Neuronal stem cell (in vitro differentiated cells): ENCODE data around the gene USF2.
A peak's percentile ranks its signal among the peaks of the same experiment; 100 is the strongest.

Experiments
- DNase-seq: peaks from one replicate; pipeline ENCODE4 v3.0.0-alpha.2; 2013; ENCODE audit warnings: low spot score
- H2AFZ ChIP-seq: one replicate; pipeline ENCODE4 v1.6.1; 2013; ENCODE audit warnings: mild to moderate bottlenecking, low read length, inconsistent platforms
- H2AK5ac ChIP-seq: 2 replicates; pipeline ENCODE4 v1.6.1; 2013; ENCODE audit warnings: low read depth, mild to moderate bottlenecking, inconsistent platforms, low read length, moderate library complexity, mixed read lengths
- H2BK120ac ChIP-seq: 2 replicates; pipeline ENCODE4 v1.6.1; 2013; ENCODE audit warnings: low read depth, mild to moderate bottlenecking, inconsistent platforms, low read length, moderate library complexity, mixed read lengths
- H2BK12ac ChIP-seq: one replicate; pipeline ENCODE4 v1.6.1; 2013; ENCODE audit warnings: low read length, inconsistent platforms
- H2BK15ac ChIP-seq: 2 replicates; pipeline ENCODE4 v1.6.1; 2013; ENCODE audit warnings: mild to moderate bottlenecking, low read length, inconsistent platforms, mixed read lengths
- H2BK5ac ChIP-seq: one replicate; pipeline ENCODE4 v1.6.1; 2013; ENCODE audit warnings: inconsistent platforms, mild to moderate bottlenecking, low read length, moderate library complexity
- H3K14ac ChIP-seq: one replicate; pipeline ENCODE4 v1.6.1; 2013; ENCODE audit warnings: low read length, inconsistent platforms
- H3K18ac ChIP-seq: 2 replicates; pipeline ENCODE4 v1.6.1; 2013; ENCODE audit warnings: low read length, inconsistent platforms
- H3K23ac ChIP-seq: 2 replicates; pipeline ENCODE4 v1.6.1; 2013; ENCODE audit warnings: low read depth, mild to moderate bottlenecking, mixed read lengths, low read length, inconsistent platforms; ENCODE audit not compliant: poor library complexity
- H3K27ac ChIP-seq: replicated peaks from 3 replicates; pipeline ENCODE4 v1.5.1; 2013; ENCODE audit warnings: low read length, inconsistent platforms
- H3K27me3 ChIP-seq, 3 experiments: 2 replicates each; pipeline ENCODE4 v1.6.1; 2013; ENCODE audit warnings: low read length in 3 of 3, mild to moderate bottlenecking in 2 of 3, inconsistent platforms in 1 of 3, low read depth in 1 of 3, mixed read lengths in 1 of 3, moderate library complexity in 1 of 3; ENCODE audit not compliant: control insufficient read depth in 3 of 3, insufficient read depth in 3 of 3
- H3K36me3 ChIP-seq, 2 donors: replicated peaks in 1 of 2; 2 replicates each; pipeline ENCODE4 v1.6.1; 2013; ENCODE audit warnings: low read length in 2 of 2; ENCODE audit not compliant: control insufficient read depth in 2 of 2, insufficient read depth in 2 of 2
- H3K4ac ChIP-seq: 2 replicates; pipeline ENCODE4 v1.6.1; 2013; ENCODE audit warnings: inconsistent platforms, mild to moderate bottlenecking, low read length, moderate library complexity
- H3K4me1 ChIP-seq, 2 donors: 1 replicate in 1 of 2; 2 replicates in 1 of 2; pipeline ENCODE4 v1.6.1; 2013; ENCODE audit warnings: low read length in 2 of 2, low read depth in 1 of 2; ENCODE audit not compliant: control insufficient read depth in 2 of 2, insufficient read depth in 1 of 2
- H3K4me2 ChIP-seq: one replicate; pipeline ENCODE4 v1.6.1; 2013; ENCODE audit warnings: mild to moderate bottlenecking, low read length, inconsistent platforms; ENCODE audit not compliant: insufficient read depth, poor library complexity, severe bottlenecking
- H3K4me3 ChIP-seq, 2 donors: 2 replicates each; pipeline ENCODE4 v1.5.1; 2013; ENCODE audit warnings: low read length in 2 of 2, mild to moderate bottlenecking in 2 of 2, inconsistent platforms in 1 of 2, moderate library complexity in 1 of 2
- H3K79me1 ChIP-seq: one replicate; pipeline ENCODE4 v1.6.1; 2013; ENCODE audit warnings: low read depth, mild to moderate bottlenecking, inconsistent platforms, low read length, moderate library complexity
- H3K9ac ChIP-seq: one replicate; pipeline ENCODE4 v1.6.1; 2013; ENCODE audit warnings: mild to moderate bottlenecking, low read depth, low read length, inconsistent platforms; ENCODE audit not compliant: poor library complexity
- H3K9me3 ChIP-seq, 2 donors: replicated peaks in 1 of 2; 2 replicates each; pipeline versions ENCODE3 to v1.6.1; 2013; ENCODE audit warnings: low read length in 2 of 2, mild to moderate bottlenecking in 2 of 2, inconsistent platforms in 1 of 2, low read depth in 1 of 2, mixed read lengths in 1 of 2, moderate library complexity in 1 of 2; ENCODE audit not compliant: control insufficient read depth in 2 of 2, insufficient read depth in 1 of 2
- H4K8ac ChIP-seq: one replicate; pipeline ENCODE4 v1.6.1; 2013; ENCODE audit warnings: low read depth, mild to moderate bottlenecking, inconsistent platforms, low read length, moderate library complexity
- H4K91ac ChIP-seq: one replicate; pipeline ENCODE4 v1.6.1; 2013; ENCODE audit warnings: low read length, low read depth, mild to moderate bottlenecking, inconsistent platforms; ENCODE audit not compliant: poor library complexity
- WGBS, 2 donors: extraction: QIAGEN DNeasy Blood & Tissue Kit; methylation state at CpG; one replicate each; pipeline ENCODE4 v1.1.7; 2013; ENCODE audit warnings: missing lambda C conversion rate in 2 of 2, mixed read lengths in 1 of 2; ENCODE audit not compliant: insufficient read length in 2 of 2, insufficient replicate concordance in 1 of 2; ENCODE audit errors: extremely low coverage in 2 of 2; 5-methylcytosine and 5-hydroxymethylcytosine counted together

Gene USF2

DNA sequence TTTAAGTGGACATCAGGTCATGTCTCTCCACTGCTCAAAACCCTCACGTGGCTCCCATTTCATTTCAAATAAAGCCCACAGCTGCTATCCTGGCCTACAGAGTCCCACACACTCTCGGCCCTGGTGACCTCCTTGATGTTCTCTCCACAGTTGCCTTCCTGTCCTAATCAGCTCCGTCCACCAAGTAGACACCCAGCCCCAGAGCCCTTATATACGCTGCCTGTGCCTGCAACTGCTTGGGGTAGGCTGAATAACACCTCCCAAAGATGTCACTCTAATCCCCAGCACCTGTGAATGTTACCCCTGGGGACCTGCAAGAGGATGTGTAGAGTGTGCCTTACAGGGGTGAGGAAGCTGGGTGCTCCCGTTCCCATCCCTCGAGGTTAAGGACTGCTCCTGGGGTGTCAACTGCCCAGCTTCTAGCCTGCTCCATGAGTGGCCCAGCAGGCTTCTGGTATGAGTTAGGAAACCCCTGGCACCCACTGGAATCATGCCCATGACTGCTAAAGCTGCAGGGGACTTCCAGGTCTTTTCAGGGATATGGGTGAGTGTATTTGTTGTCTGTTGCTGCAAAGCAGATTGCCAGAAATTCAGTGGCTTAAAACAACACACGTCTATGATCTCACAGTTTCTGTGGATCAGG, 46.3 kb upstream of the USF2 start:
- Histone ChIP-seq H2BK12ac (no peak overlapping the region), H3K4me2 (no peak overlapping the region), H4K91ac (no peak overlapping the region), H3K4me1 (no peaks in the 10 kb centered on the region), H2AK5ac (no peak overlapping the region), H3K23ac (no peak overlapping the region), H3K27me3 (peaks cover 0 to 3% (median 0%) of the 10 kb centered on the region in 3 experiments), H3K18ac (no peak overlapping the region), H2BK5ac (no peak overlapping the region), H3K27ac (no peak overlapping the region), H2BK15ac (no peak overlapping the region), H3K36me3 (no peaks in the 10 kb centered on the region), H3K9me3 (no peaks in the 10 kb centered on the region), H3K4me3 (no peak overlapping the region), H4K8ac (no peak overlapping the region), H2BK120ac (no peak overlapping the region), H3K9ac (no peak overlapping the region), H3K4ac (no peak overlapping the region), H3K79me1 (no peaks in the 10 kb centered on the region), H2AFZ (no peak overlapping the region), H3K14ac (no peak overlapping the region)
- WGBS, 2 donors = no CpG with 5 or more reads among the region's 7 CpGs
- DNase-seq = no peak

DNA sequence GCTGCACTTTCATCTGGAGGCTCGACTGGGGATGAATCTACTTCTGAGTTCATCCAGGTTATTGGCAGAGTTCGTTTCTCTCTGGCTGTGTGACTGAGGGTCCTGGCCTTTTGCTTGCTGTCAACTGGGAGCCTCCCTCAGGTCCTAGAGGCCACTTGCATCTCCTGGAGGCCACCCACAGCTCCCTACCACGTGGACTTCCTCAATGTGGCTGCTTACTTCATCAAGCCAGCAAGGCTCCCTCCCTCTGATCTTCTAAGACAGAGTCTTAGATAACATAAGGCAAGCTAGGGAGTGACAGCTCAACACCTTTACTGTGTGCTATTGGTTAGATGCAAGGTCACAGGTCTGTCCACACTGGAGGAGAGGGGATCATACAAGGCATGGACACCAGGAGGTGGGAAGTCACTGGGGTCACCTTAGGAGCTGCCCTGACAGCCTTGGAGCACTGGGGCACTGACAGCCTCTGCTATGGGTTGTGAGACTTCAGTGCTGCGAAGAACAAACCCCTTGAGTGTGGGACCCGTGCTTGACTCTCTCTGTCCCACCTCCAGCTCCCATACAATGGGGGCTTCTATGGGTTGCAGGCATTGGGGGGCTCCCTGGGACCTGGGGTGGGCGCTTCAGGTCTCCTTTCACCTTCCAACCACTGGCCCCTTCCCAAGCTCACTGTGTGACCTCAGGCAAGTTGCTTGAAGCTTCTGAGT, 45.5 kb upstream of the USF2 start:
- no peak overlapping the region for H3K23ac ChIP-seq
- peak overlapping the region; percentile 38 for H3K9ac ChIP-seq
- no peak overlapping the region for H4K91ac ChIP-seq
- no peak overlapping the region for H3K4ac ChIP-seq
- no peak overlapping the region for H3K14ac ChIP-seq
- H3K36me3 ChIP-seq = no peaks in the 10 kb centered on the region
- H4K8ac ChIP-seq = no peak overlapping the region
- no peaks in the 10 kb centered on the region for H3K9me3 ChIP-seq
- no peak overlapping the region for H3K4me3 ChIP-seq
- H3K27me3 ChIP-seq = peaks cover 0 to 3% (median 0%) of the 10 kb centered on the region in 3 experiments
- H3K4me2 ChIP-seq = no peak overlapping the region
- H3K18ac ChIP-seq = peak overlapping the region; percentile 52
- no peak overlapping the region for H2AK5ac ChIP-seq
- H2BK120ac ChIP-seq = no peak overlapping the region
- no peak for DNase-seq
- H2BK5ac ChIP-seq = no peak overlapping the region
- H2BK15ac ChIP-seq = no peak overlapping the region
- no peaks in the 10 kb centered on the region for H3K79me1 ChIP-seq
- H3K4me1 ChIP-seq = no peaks in the 10 kb centered on the region
- no peak overlapping the region for H2AFZ ChIP-seq
- WGBS, 2 donors = no CpG with 5 or more reads among the region's 6 CpGs
- no peak overlapping the region for H2BK12ac ChIP-seq
- no peak overlapping the region for H3K27ac ChIP-seq

DNA sequence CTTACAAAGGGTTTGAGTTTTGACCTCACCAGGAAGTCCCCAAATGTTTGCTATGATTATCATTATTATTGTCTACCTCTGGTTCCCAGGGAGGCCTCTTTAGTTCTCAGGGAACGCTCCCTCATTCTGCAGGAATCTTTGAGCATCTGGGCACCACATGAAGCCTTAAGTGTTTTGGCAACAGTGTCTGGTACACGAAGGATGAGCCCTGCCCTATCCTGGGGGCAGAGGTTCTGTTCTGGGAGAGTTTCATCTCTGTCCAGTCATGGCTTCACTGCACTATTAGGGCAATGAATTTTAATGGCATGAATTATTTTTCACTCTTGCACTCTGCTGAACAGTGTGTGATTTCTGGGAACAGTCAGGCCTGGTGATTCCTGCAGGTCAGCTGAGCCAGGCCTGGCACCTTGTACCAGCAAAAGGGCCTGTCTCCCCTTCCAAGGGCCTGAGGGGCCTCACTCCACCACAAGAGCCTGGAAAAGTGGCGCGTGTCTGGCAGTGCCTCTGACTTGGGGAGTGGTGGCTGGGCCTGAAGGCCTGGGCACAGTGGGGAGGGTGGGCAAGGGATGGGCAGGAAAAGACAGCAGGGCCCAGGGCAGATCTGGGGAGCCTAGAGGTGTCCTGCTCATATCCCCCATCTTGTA, 44.8 kb upstream of the USF2 start:
- Histone ChIP-seq H2BK12ac (no peak overlapping the region), H3K27ac (no peak overlapping the region), H3K36me3 (no peaks in the 10 kb centered on the region), H2BK120ac (no peak overlapping the region), H4K91ac (no peak overlapping the region), H3K9ac (no peak overlapping the region), H3K4ac (no peak overlapping the region), H3K9me3 (no peaks in the 10 kb centered on the region), H3K14ac (no peak overlapping the region), H2AK5ac (no peak overlapping the region), H4K8ac (no peak overlapping the region), H3K4me1 (no peaks in the 10 kb centered on the region), H3K18ac (no peak overlapping the region), H3K4me2 (no peak overlapping the region), H2BK15ac (no peak overlapping the region), H3K23ac (peak overlapping the region; percentile 80), H2BK5ac (no peak overlapping the region), H3K79me1 (no peaks in the 10 kb centered on the region), H2AFZ (no peak overlapping the region), H3K27me3 (peaks cover 0 to 3% (median 0%) of the 10 kb centered on the region in 3 experiments), H3K4me3 (no peak overlapping the region)
- WGBS, 2 donors = no CpG with 5 or more reads among the region's 4 CpGs
- no peak for DNase-seq
